Stimulated activated CD8-positive, alpha-beta memory T cell treated with anti-CD3 and anti-CD28 coated beads, Interleukin-12 subunit alpha, Interleukin-12 subunit beta, amount 100 ng/mL, for 1 hour (primary cell): Measurements from ENCODE around the gene CCR2.

Experiments
- DNase-seq: peaks from one replicate; pipeline ENCODE4 v3.0.0-alpha.2; 2020; ENCODE audit warnings: low read depth

Gene CCR2

DNA sequence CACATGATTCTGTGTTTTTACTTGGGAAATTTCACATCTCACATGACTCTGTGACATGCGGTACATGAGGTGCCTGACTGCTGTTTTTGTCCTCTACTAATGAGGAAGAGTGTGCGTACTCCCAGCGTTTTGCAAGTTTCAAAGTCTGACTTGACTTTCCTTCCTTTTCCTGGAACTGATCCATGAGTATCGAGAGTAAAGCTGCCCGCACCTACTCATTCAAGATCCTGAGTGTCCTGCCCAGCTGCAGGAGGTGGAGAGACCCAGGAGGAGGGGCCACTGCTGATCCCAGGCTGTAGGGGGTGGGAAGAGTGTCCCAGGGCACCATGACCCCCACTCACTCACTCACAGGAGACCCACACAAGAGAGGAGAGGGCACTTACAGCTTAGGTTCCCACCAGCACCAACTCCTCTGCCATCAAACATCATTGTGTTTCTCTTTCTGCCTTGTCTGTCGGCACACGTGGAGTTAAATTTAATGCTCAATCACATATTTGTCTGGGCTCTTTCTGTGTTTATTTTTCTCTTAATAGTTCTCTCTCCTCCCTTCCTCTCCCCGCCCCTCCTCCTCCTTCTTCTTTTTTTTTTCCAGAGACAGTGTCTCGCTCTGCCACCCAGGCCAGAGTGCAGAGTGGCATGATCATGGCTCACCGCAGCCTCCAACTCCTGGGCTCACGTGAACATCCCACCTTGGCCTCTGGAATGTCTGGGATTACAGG, 51.5 kb downstream of the CCR2 start:
- DNase-seq = no peak

DNA sequence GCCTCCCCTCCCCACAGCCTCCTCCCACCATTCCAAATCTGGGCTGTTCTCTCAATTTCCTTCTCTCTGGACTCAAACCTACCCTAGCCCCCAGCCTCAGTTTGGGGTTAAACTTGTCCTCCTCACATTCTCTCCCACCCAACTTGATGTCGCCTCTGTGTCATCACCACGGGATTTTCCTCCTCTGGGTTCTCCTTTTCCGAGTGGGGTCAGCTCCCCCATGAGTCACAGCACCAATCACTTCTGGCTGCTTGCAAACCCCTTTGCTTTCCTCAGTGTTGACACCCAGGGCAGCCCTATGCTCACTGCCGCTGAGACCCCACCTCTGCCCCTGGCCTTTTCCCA, 52.5 kb downstream of the CCR2 start:
- DNase-seq = no peak

DNA sequence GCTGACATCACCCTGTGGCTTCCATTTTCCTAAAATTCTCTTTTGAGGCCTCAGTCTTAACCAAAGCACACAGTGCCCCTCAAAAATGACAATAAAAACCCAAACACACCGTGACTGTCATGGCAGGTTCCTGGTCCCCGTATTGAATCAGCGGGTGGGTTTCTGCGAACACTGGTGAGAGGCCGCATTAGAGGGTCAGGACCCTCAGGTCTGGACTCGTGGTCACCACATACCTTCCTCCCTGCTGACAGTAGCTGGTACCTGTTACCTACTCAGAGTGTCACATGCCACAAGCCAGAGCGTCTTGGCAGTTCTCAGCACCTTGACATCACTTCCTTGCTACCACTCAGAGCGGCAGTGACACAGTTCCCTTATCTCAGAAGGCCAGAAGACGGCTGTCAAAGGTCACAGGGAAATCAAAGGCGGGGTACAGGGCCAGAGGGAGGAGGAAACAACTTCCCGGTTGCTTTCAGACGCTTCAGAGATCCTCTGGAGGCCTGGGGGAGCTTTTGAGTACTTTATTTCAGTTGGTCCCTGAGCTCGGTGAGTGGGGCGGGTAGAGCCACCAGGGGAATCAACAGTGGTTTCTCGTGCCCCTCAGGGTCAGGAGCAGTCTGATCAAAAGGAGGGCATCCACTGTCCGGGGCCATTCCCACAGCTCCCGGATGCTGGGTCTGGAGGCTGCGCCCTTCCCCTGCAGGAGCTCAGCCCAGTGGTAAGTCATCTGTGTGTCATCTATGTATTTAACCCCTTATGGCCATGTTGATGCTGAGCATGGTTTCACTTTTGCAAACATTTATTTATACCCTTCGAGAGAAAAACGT, 53.1 kb downstream of the CCR2 start, which contains the start of the genes CCR5AS and CCRL2:
Gene CCR5AS, minus strand, starts transcription at position 279 of the 824 bp plus-strand sequence.
Gene CCRL2, plus strand, starts transcription at position 472 of the 824 bp plus-strand sequence. CDS start 821 bp downstream, outside the sequence.
- peak; percentile 5 for DNase-seq

DNA sequence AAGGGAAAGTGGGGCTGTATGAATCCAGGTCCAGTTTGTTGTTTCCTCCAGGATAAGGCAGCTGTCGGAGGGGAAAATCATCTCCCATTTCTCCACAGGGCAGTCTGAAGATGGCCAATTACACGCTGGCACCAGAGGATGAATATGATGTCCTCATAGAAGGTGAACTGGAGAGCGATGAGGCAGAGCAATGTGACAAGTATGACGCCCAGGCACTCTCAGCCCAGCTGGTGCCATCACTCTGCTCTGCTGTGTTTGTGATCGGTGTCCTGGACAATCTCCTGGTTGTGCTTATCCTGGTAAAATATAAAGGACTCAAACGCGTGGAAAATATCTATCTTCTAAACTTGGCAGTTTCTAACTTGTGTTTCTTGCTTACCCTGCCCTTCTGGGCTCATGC, 54.1 kb downstream of the CCR2 start:
- no peak for DNase-seq

DNA sequence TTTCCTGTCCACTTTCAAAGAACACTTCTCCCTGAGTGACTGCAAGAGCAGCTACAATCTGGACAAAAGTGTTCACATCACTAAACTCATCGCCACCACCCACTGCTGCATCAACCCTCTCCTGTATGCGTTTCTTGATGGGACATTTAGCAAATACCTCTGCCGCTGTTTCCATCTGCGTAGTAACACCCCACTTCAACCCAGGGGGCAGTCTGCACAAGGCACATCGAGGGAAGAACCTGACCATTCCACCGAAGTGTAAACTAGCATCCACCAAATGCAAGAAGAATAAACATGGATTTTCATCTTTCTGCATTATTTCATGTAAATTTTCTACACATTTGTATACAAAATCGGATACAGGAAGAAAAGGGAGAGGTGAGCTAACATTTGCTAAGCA, 54.9 kb downstream of the CCR2 start:
- DNase-seq = no peak

DNA sequence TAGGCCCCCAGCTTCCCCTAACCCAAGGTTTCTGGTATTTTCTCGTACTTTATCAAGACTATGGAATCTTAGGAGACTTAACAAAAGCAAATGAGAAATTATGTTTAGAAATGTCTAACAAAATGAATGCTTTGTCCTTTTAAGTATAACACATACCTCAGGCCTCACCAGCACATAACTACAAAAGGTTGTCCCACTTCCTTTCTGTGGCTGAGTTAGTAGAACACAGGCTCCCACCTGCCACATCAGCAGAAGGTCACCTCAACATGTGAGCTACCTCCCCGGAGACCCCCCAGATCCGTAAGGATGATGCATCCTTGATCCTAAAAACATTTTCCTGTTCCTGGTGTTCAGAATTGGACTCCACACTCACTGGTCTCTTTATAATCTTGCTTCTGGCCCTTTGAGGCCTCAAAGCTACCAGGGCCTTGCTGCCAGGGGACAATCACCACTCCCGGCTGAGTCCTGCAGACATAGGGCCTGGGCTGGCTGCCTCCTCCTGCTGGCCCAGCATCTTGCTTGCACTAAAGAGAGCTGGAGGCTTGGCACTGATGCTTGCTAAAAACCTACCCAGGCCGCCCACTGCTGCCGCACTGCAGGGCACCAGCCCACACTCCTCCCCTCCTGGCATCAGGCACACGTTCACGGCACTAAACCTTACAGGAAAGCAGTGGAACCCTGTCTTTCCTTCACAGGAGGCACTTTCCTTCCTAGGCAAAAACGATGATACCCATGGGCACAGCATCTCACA, 56.0 kb downstream of the CCR2 start:
- no peak for DNase-seq
